A673 (cell line): Measurements from ENCODE around the gene IWS1.

ENCODE experiments used
- CTCF ChIP-seq: fragments of 300-800, 200-600 bp; sonication (generic); conservative IDR thresholded peaks from 2 replicates; pipeline ENCODE4 v1.5.1; 2017; ENCODE audit warnings: low read depth, mild to moderate bottlenecking, antibody characterized with exemption, low read length, moderate library complexity, mixed read lengths
- EZH2 ChIP-seq: fragments of 200-600 bp; sonication (generic); IDR thresholded peaks from 2 replicates; pipeline ENCODE4 v1.6.1; 2017; ENCODE audit warnings: borderline replicate concordance, low read depth, mild to moderate bottlenecking, mixed read lengths, antibody characterized with exemption, low read length; ENCODE audit not compliant: poor library complexity, severe bottlenecking

- TF ChIP-seq CTCF (no peak), EZH2 (no peak)
Measured at GRCh38 chr2:127523269-127523939, 2.9 kb downstream of the IWS1 start.
